WERI-Rb-1 (cell line): ENCODE results near the gene ENC1.

Experiments used
- DNase-seq: peaks from one replicate; pipeline ENCODE4 v3.0.0-alpha.2; 2020
- H3K27ac ChIP-seq: fragments of 250-450 bp; sonication (Bioruptor Pico); 2 replicates; pipeline ENCODE4 v1.5.1; 2020; ENCODE audit warnings: mild to moderate bottlenecking, moderate library complexity
- H3K27me3 ChIP-seq: fragments of 250-450 bp; sonication (Bioruptor Pico); 2 replicates; pipeline ENCODE4 v1.5.1; 2021; ENCODE audit warnings: mild to moderate bottlenecking, low read depth, moderate library complexity; ENCODE audit not compliant: insufficient read depth, severe bottlenecking
- H3K36me3 ChIP-seq: fragments of 250-450 bp; sonication (Bioruptor Pico); 2 replicates; pipeline ENCODE4 v1.5.1; 2020; ENCODE audit warnings: mild to moderate bottlenecking, moderate library complexity
- H3K4me3 ChIP-seq: 2 replicates; pipeline ENCODE4 v1.5.1; 2011; ENCODE audit warnings: low read depth, mild to moderate bottlenecking, control low read depth, low read length
- H3K9me3 ChIP-seq: fragments of 250-450 bp; sonication (Bioruptor Pico); 2 replicates; pipeline ENCODE4 v1.5.1; 2021; ENCODE audit warnings: mild to moderate bottlenecking, moderate library complexity; ENCODE audit not compliant: severe bottlenecking
- CTCF ChIP-seq: IDR thresholded peaks from 2 replicates; pipeline ENCODE4 v1.5.1; 2011; ENCODE audit warnings: low read depth, mild to moderate bottlenecking, control low read depth, inconsistent platforms, low read length

Gene ENC1

GRCh38 chr5:74660140-74660539 lies 19.6 kb upstream of the ENC1 start:
- H3K36me3 ChIP-seq, result no peaks in the 10 kb centered on the region
- no peak for TF ChIP-seq CTCF
- H3K27me3 ChIP-seq, result no peaks in the 10 kb centered on the region
- H3K27ac ChIP-seq, result no peak overlapping the region
- H3K4me3 ChIP-seq, result no peak overlapping the region
- H3K9me3 ChIP-seq, result no peaks in the 10 kb centered on the region
- DNase-seq, result no peak

GRCh38 chr5:74659172-74659571 lies 18.6 kb upstream of the ENC1 start:
- no peaks in the 10 kb centered on the region for H3K36me3 ChIP-seq
- H3K9me3 ChIP-seq, result no peaks in the 10 kb centered on the region
- H3K27me3 ChIP-seq, result no peaks in the 10 kb centered on the region
- no peak for TF ChIP-seq CTCF
- no peak overlapping the region for H3K4me3 ChIP-seq
- no peak overlapping the region for H3K27ac ChIP-seq
- no peak for DNase-seq

GRCh38 chr5:74657165-74657564 lies 16.6 kb upstream of the ENC1 start:
- Histone ChIP-seq H3K4me3 (no peak overlapping the region), H3K27ac (no peak overlapping the region), H3K36me3 (no peaks in the 10 kb centered on the region), H3K27me3 (no peaks in the 10 kb centered on the region), H3K9me3 (no peaks in the 10 kb centered on the region)
- TF ChIP-seq CTCF, result no peak
- DNase-seq, result no peak

- no peak for DNase-seq
- Histone ChIP-seq H3K27ac (no peak overlapping the region), H3K27me3 (no peaks in the 10 kb centered on the region), H3K9me3 (no peaks in the 10 kb centered on the region), H3K36me3 (no peaks in the 10 kb centered on the region), H3K4me3 (no peak overlapping the region)
- TF ChIP-seq CTCF, result no peak
Measured at GRCh38 chr5:74655716-74656115, 15.2 kb upstream of the ENC1 start.

GRCh38 chr5:74655206-74655605 lies 14.7 kb upstream of the ENC1 start:
- Histone ChIP-seq H3K9me3 (no peaks in the 10 kb centered on the region), H3K4me3 (no peak overlapping the region), H3K27ac (no peak overlapping the region), H3K27me3 (no peaks in the 10 kb centered on the region), H3K36me3 (no peaks in the 10 kb centered on the region)
- no peak for TF ChIP-seq CTCF
- no peak for DNase-seq

- H3K9me3 ChIP-seq, result no peaks in the 10 kb centered on the region
- H3K27ac ChIP-seq, result no peak overlapping the region
- H3K36me3 ChIP-seq, result no peaks in the 10 kb centered on the region
- TF ChIP-seq CTCF, result no peak
- H3K4me3 ChIP-seq, result no peak overlapping the region
- no peaks in the 10 kb centered on the region for H3K27me3 ChIP-seq
- no peak for DNase-seq
Measured at GRCh38 chr5:74653991-74654390, 13.5 kb upstream of the ENC1 start.
